HEK293T (cell line): ENCODE data around the gene NCOA7.
"Not testable (repeated sequence)": the region's sequence is repeated elsewhere in the genome, so short reads cannot be mapped to it uniquely, and the experiment has no call there.

Experiments
- CTCF ChIA-PET: fragments of 350-600 bp; formaldehyde crosslinking; extraction: SDS; loops from one replicate; lab custom pipeline; 2021; ENCODE audit warnings: antibody characterized with exemption, inconsistent platforms; lab: Yijun Ruan, JAX
- POLR2A ChIA-PET: fragments of 350-600 bp; formaldehyde crosslinking; extraction: SDS; loops from one replicate; lab custom pipeline; 2020; ENCODE audit warnings: antibody characterized with exemption, inconsistent platforms; lab: Yijun Ruan, JAX
- DNase-seq: peaks from one replicate; pipeline ENCODE4 v3.0.0; 2012; ENCODE audit warnings: mixed read lengths; ENCODE audit errors: extremely low spot score
- ARNT ChIP-seq: fragments of 450-650 bp; IDR thresholded peaks from 2 replicates; pipeline ENCODE4 v1.6.1; 2017; ENCODE audit warnings: mild to moderate bottlenecking
- BHLHE40 ChIP-seq: fragments of 450-650 bp; IDR thresholded peaks from 2 replicates; pipeline ENCODE4 v1.6.1; 2016; ENCODE audit warnings: mild to moderate bottlenecking, moderate library complexity, borderline replicate concordance
- CTBP1 ChIP-seq: fragments of 450-650 bp; IDR thresholded peaks from 2 replicates; pipeline ENCODE4 v1.6.1; 2016; ENCODE audit warnings: borderline replicate concordance
- ELF4 ChIP-seq: fragments of 450-650 bp; IDR thresholded peaks from 2 replicates; pipeline ENCODE4 v1.6.1; 2017; ENCODE audit warnings: antibody characterized with exemption
- FOXA1 ChIP-seq: fragments of 450-650 bp; IDR thresholded peaks from 2 replicates; pipeline ENCODE4 v1.6.1; 2016; ENCODE audit warnings: mild to moderate bottlenecking
- FOXK2 ChIP-seq: fragments of 450-650 bp; IDR thresholded peaks from 2 replicates; pipeline ENCODE4 v1.6.1; 2016; ENCODE audit warnings: mild to moderate bottlenecking
- FOXM1 ChIP-seq: fragments of 450-650 bp; IDR thresholded peaks from 2 replicates; pipeline ENCODE4 v1.6.1; 2017; ENCODE audit warnings: mild to moderate bottlenecking, borderline replicate concordance
- HDGF ChIP-seq: fragments of 450-650 bp; IDR thresholded peaks from 2 replicates; pipeline ENCODE4 v1.6.1; 2017; ENCODE audit warnings: antibody characterized with exemption, borderline replicate concordance
- L3MBTL2 ChIP-seq: fragments of 450-650 bp; conservative IDR thresholded peaks from 2 replicates; pipeline ENCODE4 v1.6.1; 2016; ENCODE audit warnings: mild to moderate bottlenecking
- LEF1 ChIP-seq: fragments of 450-650 bp; IDR thresholded peaks from 2 replicates; pipeline ENCODE4 v1.6.1; 2017; ENCODE audit warnings: mild to moderate bottlenecking, borderline replicate concordance
- NFRKB ChIP-seq: fragments of 450-650 bp; IDR thresholded peaks from 2 replicates; pipeline ENCODE4 v1.6.1; 2016; ENCODE audit warnings: mild to moderate bottlenecking, moderate library complexity
- PKNOX1 ChIP-seq: fragments of 450-650 bp; IDR thresholded peaks from 2 replicates; pipeline ENCODE4 v1.6.1; 2016
- SP1 ChIP-seq: fragments of 450-650 bp; IDR thresholded peaks from 2 replicates; pipeline ENCODE4 v1.6.1; 2017
- SUZ12 ChIP-seq: fragments of 450-650 bp; IDR thresholded peaks from 2 replicates; pipeline ENCODE4 v1.6.1; 2016; ENCODE audit warnings: mild to moderate bottlenecking
- TARDBP ChIP-seq: fragments of 450-650 bp; IDR thresholded peaks from 2 replicates; pipeline ENCODE4 v1.6.1; 2016
- ZNF384 ChIP-seq: fragments of 450-650 bp; IDR thresholded peaks from 2 replicates; pipeline ENCODE4 v1.6.1; 2016

NCOA7 gene

GRCh38 chr6:125930765-125931418 is 140.1 kb downstream of the NCOA7 start:
- ChIA-PET POLR2A (no interaction called here), CTCF (interaction anchor here (0.7 kb wide), 1 partner anchor 621 kb away, joined by 3 read pairs; no protein-coding TSS in a partner anchor)
- DNase-seq, result no peak
- TF ChIP-seq FOXA1, result no peak
- TF ChIP-seq LEF1, result no peak
- TF ChIP-seq SUZ12, result no peak
- no peak for TF ChIP-seq HDGF
- TF ChIP-seq SP1, result no peak
- no peak for TF ChIP-seq CTBP1
- TF ChIP-seq FOXM1, result no peak
- no peak for TF ChIP-seq ARNT
- TF ChIP-seq ZNF384, result no peak
- no peak for TF ChIP-seq ELF4
- no peak for TF ChIP-seq PKNOX1
- TF ChIP-seq NFRKB, result no peak
- no peak for TF ChIP-seq BHLHE40
- no peak for TF ChIP-seq FOXK2
- TF ChIP-seq TARDBP, result no peak
- no peak for TF ChIP-seq L3MBTL2

DNA sequence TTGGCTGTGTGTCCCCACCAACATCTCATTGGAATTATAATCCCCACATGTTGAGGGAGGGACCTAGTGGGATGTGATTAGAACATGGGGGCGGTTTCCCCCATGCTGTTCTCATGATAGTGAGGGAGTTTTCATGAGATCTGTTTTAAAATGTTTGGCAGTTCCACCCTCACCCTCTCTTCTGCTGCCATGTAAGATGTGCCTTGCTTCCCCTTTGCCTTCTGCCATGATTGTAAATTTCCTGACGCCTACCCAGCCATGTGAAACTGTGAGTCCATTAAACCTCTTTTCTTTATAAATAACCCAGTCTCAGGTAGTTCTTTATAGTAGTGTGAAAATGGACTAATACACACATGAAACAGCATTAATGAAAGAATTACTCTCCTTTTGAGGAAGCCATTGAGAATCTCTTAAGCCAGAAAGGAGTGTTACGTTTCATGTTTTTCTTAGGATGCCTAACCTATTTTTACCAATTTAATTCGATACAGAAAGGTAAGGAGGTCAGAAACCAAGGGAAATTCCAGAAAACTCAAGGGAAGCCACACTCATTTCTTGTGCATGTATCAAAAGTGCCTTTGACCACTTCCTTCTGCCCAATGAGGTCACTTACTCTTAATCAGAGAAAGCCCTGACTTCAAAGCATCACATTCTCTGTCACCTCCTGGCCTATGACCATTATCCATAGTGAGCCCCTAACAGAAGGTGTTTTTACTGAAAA is 141.1 kb downstream of the NCOA7 start:
- CTCF ChIA-PET, result interaction anchor here (0.6 to 0.7 kb wide), 2 partner anchors 153 to 622 kb away, joined by 3 read pairs; no protein-coding TSS in a partner anchor
- POLR2A ChIA-PET, result no interaction called here
- no peak for DNase-seq
- no peak for TF ChIP-seq ARNT
- no peak for TF ChIP-seq HDGF
- no peak for TF ChIP-seq L3MBTL2
- no peak for TF ChIP-seq FOXK2
- TF ChIP-seq PKNOX1, result no peak
- TF ChIP-seq ELF4, result no peak
- no peak for TF ChIP-seq TARDBP
- TF ChIP-seq NFRKB, result no peak
- TF ChIP-seq SUZ12, result no peak
- no peak for TF ChIP-seq ZNF384
- TF ChIP-seq BHLHE40, result no peak
- no peak for TF ChIP-seq FOXM1
- no peak for TF ChIP-seq FOXA1
- TF ChIP-seq SP1, result no peak
- no peak for TF ChIP-seq LEF1
- TF ChIP-seq CTBP1, result no peak

DNA sequence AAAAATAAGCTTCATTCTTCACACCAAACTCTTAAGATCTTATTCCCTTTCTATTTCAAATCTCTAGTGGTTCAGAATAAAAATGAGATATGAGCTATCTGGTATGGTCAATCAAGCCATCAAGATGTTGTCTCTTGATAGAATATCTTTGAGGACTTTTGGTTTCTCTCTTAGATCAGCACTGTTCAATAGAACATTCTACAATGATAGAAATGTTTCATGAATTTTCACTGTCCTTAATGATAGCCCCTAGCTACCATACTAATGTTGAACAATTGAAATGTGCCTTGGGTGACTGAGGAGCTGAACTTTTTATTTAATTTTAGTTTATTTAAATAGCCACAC is 141.7 kb downstream of the NCOA7 start:
- DNase-seq, result no peak
- ChIA-PET POLR2A (interaction anchor here (0.8 kb wide), 1 partner anchor 24 kb away, joined by 5 read pairs; the partner anchor contains the start of gene HINT3), CTCF (interaction anchor here (0.6 kb wide), 1 partner anchor 152 kb away, joined by 3 read pairs; no protein-coding TSS in a partner anchor)
- no peak for TF ChIP-seq L3MBTL2
- TF ChIP-seq LEF1, result no peak
- TF ChIP-seq TARDBP, result no peak
- no peak for TF ChIP-seq ELF4
- TF ChIP-seq HDGF, result no peak
- TF ChIP-seq ARNT, result no peak
- TF ChIP-seq SP1, result no peak

DNA sequence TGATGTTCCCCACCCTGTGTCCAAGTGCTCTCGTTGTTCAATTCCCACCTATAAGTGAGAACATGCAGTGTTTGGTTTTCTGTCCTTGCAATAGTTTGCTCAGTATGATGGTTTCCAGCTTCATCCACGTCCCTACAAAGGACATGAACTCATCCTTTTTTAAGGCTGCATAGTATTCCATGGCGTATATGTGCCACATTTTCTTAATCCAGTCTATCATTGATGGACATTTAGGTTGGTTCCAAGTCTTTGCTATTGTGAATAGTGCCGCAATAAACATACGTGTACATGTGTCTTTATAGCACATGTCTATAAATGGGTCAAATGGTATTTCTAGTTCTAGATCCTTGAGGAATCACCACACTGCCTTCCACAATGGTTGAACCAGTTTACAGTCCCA is 144.8 kb downstream of the NCOA7 start:
- DNase-seq, CTCF ChIA-PET, POLR2A ChIA-PET: not testable (repeated sequence)

DNA sequence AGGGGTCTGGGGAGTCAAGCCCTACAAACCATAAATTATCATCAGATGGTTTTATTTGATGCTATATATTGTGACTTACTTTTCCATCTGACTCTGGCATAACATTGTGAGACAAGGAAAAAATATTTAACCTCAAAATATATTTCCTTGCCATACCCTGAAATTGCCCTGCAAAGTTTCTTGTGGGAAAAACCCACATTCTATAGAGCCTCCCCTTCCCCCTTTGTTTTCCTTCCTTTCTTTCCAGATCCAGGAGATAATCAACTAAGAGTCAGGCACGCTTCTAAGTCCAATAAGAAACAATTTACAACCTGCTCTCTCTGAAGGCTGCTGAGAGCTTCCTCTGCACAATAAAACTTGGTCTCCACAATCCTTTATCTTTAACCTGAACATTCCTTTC is 148.3 kb downstream of the NCOA7 start:
- ChIA-PET CTCF (no interaction called here), POLR2A (no interaction called here)
- TF ChIP-seq CTBP1 (no peak), ELF4 (no peak), HDGF (no peak), FOXK2 (no peak), NFRKB (no peak), ZNF384 (no peak), BHLHE40 (no peak), FOXA1 (no peak), SUZ12 (no peak), ARNT (no peak), TARDBP (no peak), SP1 (no peak)
- DNase-seq, result no peak

- POLR2A ChIA-PET, result interaction anchor here (1.0 to 1.3 kb wide), 2 partner anchors 16 to 159 kb away, joined by 3 to 8 read pairs; partner anchors contain the start of gene HINT3
- CTCF ChIA-PET, result interaction anchor here (1.4 kb wide), 1 partner anchor 17 kb away, joined by 4 read pairs; the partner anchor contains the start of gene HINT3
- TF ChIP-seq ZNF384, result no peak
- TF ChIP-seq HDGF, result no peak
- TF ChIP-seq NFRKB, result no peak
- TF ChIP-seq LEF1, result no peak
- TF ChIP-seq FOXM1, result no peak
- TF ChIP-seq FOXA1, result no peak
- no peak for TF ChIP-seq PKNOX1
- TF ChIP-seq FOXK2, result no peak
- TF ChIP-seq ARNT, result no peak
- no peak for TF ChIP-seq SP1
- DNase-seq, result no peak
These were observed 149.0 kb downstream of the NCOA7 start for GRCh38 chr6:125939791-125940190.
